ENCODE data around the gene FOXI2. TPM values are rescaled to one million over a fixed set of nuclear protein-coding genes. Genes with fewer than 3 reads are reported as not detected.

The FOXI2 gene
- total RNA-seq, 2 donors from 2014 or later: not detected

GRCh38 chr10:127738512-127739424 lies 1.8 kb downstream of the FOXI2 start:
- no peak for ATAC-seq
- DNase-seq: no peak
- intact Hi-C loops (cut with DNase I, micrococcal nuclease): no loop called here

GRCh38 chr10:127739908-127740307 lies 2.9 kb downstream of the FOXI2 start:
- no peak for DNase-seq
- intact Hi-C loops (cut with DNase I, micrococcal nuclease): no loop called here
- no peak for ATAC-seq

- ATAC-seq (no peak), DNase-seq (no peak)
- intact Hi-C loops (cut with DNase I, micrococcal nuclease): no loop called here
These were observed 3.6 kb downstream of the FOXI2 start for GRCh38 chr10:127740596-127740995.

GRCh38 chr10:127743205-127743604 lies 6.2 kb downstream of the FOXI2 start:
- intact Hi-C loops (cut with DNase I, micrococcal nuclease): no loop called here
- ATAC-seq (no peak), DNase-seq (no peak)

GRCh38 chr10:127744956-127745355 lies 8.0 kb downstream of the FOXI2 start:
- intact Hi-C loops (cut with DNase I, micrococcal nuclease): no loop called here
- no peak for DNase-seq

GRCh38 chr10:127745861-127746260 lies 8.9 kb downstream of the FOXI2 start:
- DNase-seq (no peak), ATAC-seq (no peak)
- intact Hi-C loops (cut with DNase I, micrococcal nuclease): no loop called here

More at GRCh38 chr10:127744956-127745355, 8.0 kb downstream of the FOXI2 start:
- no peak for ATAC-seq

GRCh38 chr10:127755753-127756152 lies 18.8 kb downstream of the FOXI2 start:
- DNase-seq (no peak), ATAC-seq (no peak)
- intact Hi-C loops (cut with DNase I, micrococcal nuclease): no loop called here

GRCh38 chr10:127756264-127756663 lies 19.3 kb downstream of the FOXI2 start:
- no peak for ATAC-seq
- intact Hi-C loops (cut with DNase I, micrococcal nuclease): no loop called here

GRCh38 chr10:127757033-127757432 lies 20.0 kb downstream of the FOXI2 start:
- ATAC-seq (no peak), DNase-seq (no peak)
- intact Hi-C loops (cut with DNase I, micrococcal nuclease): no loop called here

More at GRCh38 chr10:127756264-127756663, 19.3 kb downstream of the FOXI2 start:
- DNase-seq: no peak

- DNase-seq (no peak), ATAC-seq (no peak)
- intact Hi-C loops (cut with DNase I, micrococcal nuclease): no loop called here
These were observed 22.3 kb downstream of the FOXI2 start for GRCh38 chr10:127759276-127759675.

GRCh38 chr10:127762925-127763324 lies 25.9 kb downstream of the FOXI2 start:
- no peak for ATAC-seq
- DNase-seq: no peak

GRCh38 chr10:127774766-127775559 lies 38.0 kb downstream of the FOXI2 start:
- intact Hi-C loops (cut with DNase I, micrococcal nuclease): no loop called here
- DNase-seq (no peak), ATAC-seq (no peak)

More at GRCh38 chr10:127762925-127763324, 25.9 kb downstream of the FOXI2 start:
- intact Hi-C loops (cut with DNase I, micrococcal nuclease): no loop called here

GRCh38 chr10:127776816-127777215 lies 39.8 kb downstream of the FOXI2 start:
- ATAC-seq: no peak
- intact Hi-C loops (cut with DNase I, micrococcal nuclease): no loop called here
- DNase-seq: no peak

- intact Hi-C loops (cut with DNase I, micrococcal nuclease): no loop called here
- no peak for ATAC-seq
- DNase-seq: no peak
These were observed 44.4 kb downstream of the FOXI2 start for GRCh38 chr10:127781412-127781811.

GRCh38 chr10:127787873-127788272 lies 50.9 kb downstream of the FOXI2 start:
- ATAC-seq (no peak), DNase-seq (no peak)
- intact Hi-C loops (cut with DNase I, micrococcal nuclease): no loop called here

- no peak for ATAC-seq
- intact Hi-C loops (cut with DNase I, micrococcal nuclease): no loop called here
- no peak for DNase-seq
These were observed 53.2 kb downstream of the FOXI2 start for GRCh38 chr10:127790066-127790624.

Measured in left colon (tissue), 2 donors.